Fibroblast of mammary gland (primary cell): ENCODE results near the gene LRRC32.
"Not testable (repeated sequence)": the region's sequence is repeated elsewhere in the genome, so short reads cannot be mapped to it uniquely, and the experiment has no call there.

Source experiments
- DNase-seq: peaks from one replicate; pipeline ENCODE4 v3.0.0-alpha.2; 2010; ENCODE audit warnings: low read depth
- H3K4me3 ChIP-seq: 2 replicates; pipeline ENCODE4 v1.5.1; 2011; ENCODE audit warnings: low read depth, mild to moderate bottlenecking, low read length, moderate library complexity; ENCODE audit not compliant: control insufficient read depth
- CTCF ChIP-seq: conservative IDR thresholded peaks from 2 replicates; pipeline ENCODE4 v1.5.1; 2011; ENCODE audit warnings: low read depth, low read length, inconsistent platforms; ENCODE audit not compliant: control insufficient read depth, insufficient read depth

The LRRC32 gene

DNA sequence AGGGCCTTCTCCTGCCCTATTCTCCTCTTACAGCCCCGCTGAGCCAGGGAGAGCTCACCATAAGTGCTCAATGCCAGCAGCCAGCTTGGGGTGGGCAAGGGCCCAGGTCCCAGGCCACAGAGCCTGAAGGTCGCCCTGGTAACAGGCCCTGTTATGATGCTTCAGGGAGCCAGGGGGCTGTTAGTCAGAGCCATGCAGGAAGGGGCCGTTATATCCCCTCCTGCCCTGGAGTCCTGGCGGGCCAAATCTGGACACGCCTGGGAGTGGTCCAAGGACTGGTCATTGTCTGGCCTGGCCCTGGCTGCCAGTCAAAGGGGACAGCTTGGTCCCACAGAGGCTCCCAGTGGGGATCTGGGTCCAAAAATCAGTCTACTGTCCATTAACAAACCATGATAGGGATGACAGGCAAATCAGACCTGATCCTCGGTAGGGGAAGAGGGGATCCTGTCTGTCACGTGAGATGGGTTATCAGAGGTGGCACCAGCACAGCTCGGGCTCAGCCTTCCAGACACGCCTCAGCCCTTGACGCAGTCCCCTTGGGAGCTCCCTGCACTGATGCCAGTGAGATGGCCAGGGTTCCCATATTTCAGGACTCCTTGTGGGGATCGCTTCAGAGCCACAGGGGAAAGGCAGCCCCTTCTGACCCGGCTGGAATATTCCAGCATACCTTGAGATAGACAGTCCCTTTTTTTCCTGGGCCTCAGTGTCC lies 55.9 kb downstream of the LRRC32 start:
- no peak overlapping the region for H3K4me3 ChIP-seq
- no peak for TF ChIP-seq CTCF
- peak; percentile 38 for DNase-seq

DNA sequence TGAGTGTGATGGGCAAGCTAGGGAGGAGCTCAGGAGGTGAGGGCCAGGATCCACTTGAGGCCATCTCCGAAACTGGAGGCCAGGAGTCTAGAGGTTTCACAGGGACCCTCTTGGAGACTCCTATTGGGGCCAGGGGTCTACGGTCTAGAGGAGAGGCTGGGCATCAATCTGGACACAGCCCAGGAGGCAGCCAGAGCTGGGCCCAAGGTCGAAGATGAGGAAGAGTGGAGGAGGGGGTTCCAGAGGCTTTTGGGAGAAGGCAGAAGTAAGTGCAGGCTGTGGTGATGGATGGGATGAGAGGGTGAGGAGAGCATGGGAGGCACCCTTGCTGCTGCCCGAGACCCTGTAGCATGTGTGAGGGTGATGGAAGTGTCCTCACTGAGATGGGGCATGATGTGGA lies 56.6 kb downstream of the LRRC32 start:
- no peak for DNase-seq
- no peak for TF ChIP-seq CTCF
- H3K4me3 ChIP-seq = no peak overlapping the region

- no peak for DNase-seq
- H3K4me3 ChIP-seq = no peak overlapping the region
- TF ChIP-seq CTCF = no peak
Measured at GRCh38 chr11:76612226-76612625, 58.3 kb downstream of the LRRC32 start.

DNA sequence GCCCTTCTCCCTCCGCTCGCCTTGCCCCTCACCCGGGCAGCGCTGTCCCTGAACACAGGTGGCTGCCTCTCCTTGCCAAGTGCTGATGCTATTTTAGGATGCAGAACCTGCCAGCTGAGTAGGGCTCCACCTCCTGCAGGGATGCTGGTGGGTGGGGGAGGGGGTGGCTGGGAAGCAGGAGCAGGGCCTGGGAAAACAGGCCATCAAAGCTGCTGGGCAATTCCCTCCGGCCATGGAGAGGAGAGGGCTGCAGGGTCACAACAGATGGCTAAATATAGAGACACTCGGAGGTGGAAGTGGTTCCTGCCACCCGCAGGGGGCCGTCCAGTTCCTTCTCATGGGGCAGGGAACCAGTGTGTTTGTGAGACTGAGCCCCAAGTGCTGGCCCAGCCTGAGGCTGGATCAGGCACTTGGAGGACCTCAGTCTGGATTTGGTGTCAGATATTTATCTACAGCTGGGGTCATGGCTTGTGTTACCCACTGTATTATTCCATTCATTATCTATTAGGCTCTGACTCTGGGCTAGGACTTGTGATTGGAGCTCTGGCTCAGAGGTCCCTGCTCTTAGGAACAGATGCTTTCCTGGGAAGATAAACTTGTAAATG lies 59.6 kb downstream of the LRRC32 start:
- no peak for TF ChIP-seq CTCF
- no peak overlapping the region for H3K4me3 ChIP-seq
- DNase-seq = no peak

- no peak overlapping the region for H3K4me3 ChIP-seq
- no peak for DNase-seq
- no peak for TF ChIP-seq CTCF
Measured at GRCh38 chr11:76610371-76610770, 60.2 kb downstream of the LRRC32 start.

- DNase-seq = peak; percentile 36
- TF ChIP-seq CTCF = no peak
- no peak overlapping the region for H3K4me3 ChIP-seq
Measured at GRCh38 chr11:76609736-76610370, 60.7 kb downstream of the LRRC32 start.

GRCh38 chr11:76608879-76609460 lies 61.6 kb downstream of the LRRC32 start:
- not testable (repeated sequence) for H3K4me3 ChIP-seq, DNase-seq

DNA sequence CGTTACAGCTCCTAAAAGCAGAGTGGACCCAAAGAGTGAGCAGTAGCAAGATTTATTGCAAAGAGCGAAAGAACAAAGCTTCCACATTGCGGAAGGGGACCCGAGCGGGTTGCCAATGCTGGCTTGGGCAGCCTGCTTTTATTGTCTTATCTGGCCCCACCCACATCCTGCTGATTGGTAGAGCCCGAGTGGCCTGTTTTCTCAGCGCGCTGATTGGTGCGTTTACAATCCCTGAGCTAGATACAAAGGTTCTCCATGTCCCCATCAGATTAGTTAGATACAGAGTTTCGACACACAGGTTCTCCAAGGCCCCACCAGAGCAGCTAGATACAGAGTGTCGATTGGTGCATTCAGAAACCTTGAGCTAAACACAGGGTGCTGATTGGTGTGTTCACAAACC lies 62.3 kb downstream of the LRRC32 start:
- not testable (repeated sequence) for DNase-seq, H3K4me3 ChIP-seq
